ENCODE measurements around the gene SP4.

Gene SP4

DNA sequence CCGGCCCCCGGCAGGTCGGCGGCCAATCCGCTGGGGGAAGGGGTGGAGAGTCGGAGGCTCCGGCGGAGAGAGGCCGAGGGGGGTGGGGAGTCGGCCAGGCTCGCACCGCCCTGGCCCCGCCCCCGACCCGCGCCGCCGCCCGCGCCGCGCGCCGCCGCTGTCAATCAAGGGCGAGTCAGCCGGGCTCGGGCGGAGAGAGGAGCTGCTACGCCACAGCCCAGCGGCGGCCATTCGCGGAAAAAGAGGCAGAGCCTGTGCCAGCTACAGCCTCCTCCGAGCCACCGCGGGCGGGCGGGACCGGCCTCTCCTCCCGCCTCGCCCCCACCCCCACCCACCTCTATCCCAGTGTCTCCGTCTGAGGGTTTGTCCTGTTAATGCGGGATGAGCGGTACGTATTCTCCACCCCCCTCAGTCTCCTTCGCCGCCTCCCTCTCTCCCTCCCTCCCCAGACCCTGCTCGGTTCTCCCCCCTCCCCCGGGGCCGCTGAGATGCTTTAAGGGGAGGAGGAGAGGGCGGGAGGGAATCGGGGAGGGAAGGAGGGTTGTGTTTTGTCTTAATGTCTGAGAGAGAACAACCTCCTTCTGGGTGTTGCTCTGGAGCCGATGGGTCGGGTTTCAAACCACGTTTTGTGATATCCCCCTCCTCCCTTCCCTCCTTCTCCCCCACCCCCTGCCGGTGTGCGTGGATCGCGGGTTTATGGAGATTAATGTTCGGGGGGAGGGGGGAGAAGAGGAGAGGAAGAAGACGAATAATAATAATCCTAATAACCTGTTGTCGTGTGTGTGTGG is at the start of gene SP4:
Gene SP4, plus strand, starts transcription at position 213 of the 788 bp plus-strand sequence. Its CDS starts 169 bp downstream, at position 382.
- Histone ChIP-seq H3K36me3 (ENCODE audit: insufficient read depth, low read depth, low read length) (peaks cover 21% of the 10 kb centered on the region), H3K4me1 (ENCODE audit: insufficient read depth, low read length) (peaks cover 28% of the 10 kb centered on the region), H3K27ac (ENCODE audit: low read length) (peak within 1 kb of the TSS; percentile 100), H3K27me3 (ENCODE audit: insufficient read depth, low read length) (no peaks in the 10 kb centered on the region), H3K9me3 (ENCODE audit: insufficient read depth, low read depth, low read length) (no peaks in the 10 kb centered on the region), H3K9ac (ENCODE audit: low read depth, low read length) (peak within 1 kb of the TSS; percentile 99), H3K4me3 (ENCODE audit: low read length) (peak within 1 kb of the TSS; percentile 95)

DNA sequence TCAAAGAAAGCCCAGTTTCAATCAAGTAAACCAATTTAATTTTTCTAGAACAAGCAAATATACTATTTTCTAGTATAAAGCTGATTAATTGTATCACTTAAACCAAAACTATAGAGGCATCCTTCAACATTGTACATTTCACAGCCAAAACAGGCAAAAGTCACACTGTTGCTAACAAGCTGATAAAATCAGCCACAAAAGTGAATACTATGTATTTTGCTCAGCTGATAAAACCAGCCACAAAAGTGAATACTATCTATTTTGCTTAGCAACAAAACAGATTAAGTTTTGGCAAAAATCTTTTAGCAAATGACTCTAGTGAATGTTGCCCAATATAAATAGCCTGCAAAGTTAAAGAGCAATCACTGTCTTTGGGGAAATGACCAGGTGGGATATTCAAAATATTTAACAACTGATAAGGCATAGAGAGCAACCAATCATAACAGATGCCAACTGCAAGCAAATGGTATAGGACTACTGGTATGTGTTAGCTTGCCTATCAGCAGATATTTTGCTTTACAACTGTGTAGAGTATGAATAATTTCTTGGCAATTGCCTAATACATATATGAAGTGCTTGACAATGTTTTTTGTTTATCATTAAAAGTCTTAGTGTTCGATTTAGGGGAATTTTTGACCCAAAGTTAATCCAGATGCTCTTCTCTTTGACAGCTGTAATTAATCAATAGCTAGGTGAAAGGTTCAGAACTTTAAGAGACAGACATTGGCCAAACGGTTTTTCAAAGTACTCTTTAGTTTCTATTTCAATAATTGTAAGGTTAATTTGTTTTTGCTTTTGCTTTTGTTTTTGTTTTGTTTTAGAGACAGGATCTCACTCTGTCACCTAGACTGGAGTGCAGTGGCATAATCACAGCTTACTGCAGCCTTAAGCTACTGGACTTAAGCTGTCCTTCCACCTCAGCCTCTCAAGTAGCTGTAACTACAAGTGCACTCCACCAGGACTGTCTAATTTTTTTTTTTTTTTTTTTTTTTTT is 44.4 kb upstream of the SP4 start:
- no peak overlapping the region for H3K4me3 ChIP-seq (ENCODE audit: low read length)
- no peaks in the 10 kb centered on the region for H3K36me3 ChIP-seq (ENCODE audit: insufficient read depth, low read depth, low read length)
- H3K27me3 ChIP-seq (ENCODE audit: insufficient read depth, low read length): no peaks in the 10 kb centered on the region
- peaks cover 4% of the 10 kb centered on the region; the same call in 1 of the 2 replicates for H3K4me1 ChIP-seq (ENCODE audit: insufficient read depth, low read length)
- H3K9me3 ChIP-seq (ENCODE audit: insufficient read depth, low read depth, low read length): peaks cover 2% of the 10 kb centered on the region; the same call in 1 of the 2 replicates
- H3K9ac ChIP-seq (ENCODE audit: low read depth, low read length): no peak overlapping the region
- no peak overlapping the region for H3K27ac ChIP-seq (ENCODE audit: low read length)

- Histone ChIP-seq H3K36me3 (ENCODE audit: insufficient read depth, low read depth, low read length) (no peaks in the 10 kb centered on the region), H3K9ac (ENCODE audit: low read depth, low read length) (no peak overlapping the region), H3K4me1 (ENCODE audit: insufficient read depth, low read length) (0 out of 2 replicates have a peak, but pooled peaks cover 1% of the 10 kb centered on the region), H3K4me3 (ENCODE audit: low read length) (no peak overlapping the region), H3K9me3 (ENCODE audit: insufficient read depth, low read depth, low read length) (no peaks in the 10 kb centered on the region), H3K27me3 (ENCODE audit: insufficient read depth, low read length) (no peaks in the 10 kb centered on the region), H3K27ac (ENCODE audit: low read length) (no peak overlapping the region)
Measured at GRCh38 chr7:21393937-21394336, 33.9 kb upstream of the SP4 start.

DNA sequence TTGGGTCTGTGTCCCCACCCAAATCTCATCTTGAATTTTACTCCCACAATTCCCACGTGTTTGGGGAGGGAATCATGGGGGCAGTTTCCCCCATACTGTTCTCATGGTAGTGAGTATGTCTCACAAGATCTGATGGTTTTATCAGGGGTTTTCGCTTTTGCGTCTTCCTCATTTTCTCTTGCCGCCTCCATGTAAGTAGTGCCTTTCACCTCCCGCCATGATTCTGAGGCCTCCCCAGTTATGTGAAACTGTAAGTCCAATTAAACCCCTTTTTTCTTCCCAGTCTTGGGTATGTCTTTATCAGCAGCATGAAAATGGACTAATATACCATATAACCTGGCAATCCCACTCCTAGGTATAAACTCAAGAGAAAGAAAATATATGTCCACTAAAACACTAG is 25.9 kb upstream of the SP4 start:
- no peaks in the 10 kb centered on the region for H3K27me3 ChIP-seq (ENCODE audit: insufficient read depth, low read length)
- H3K9me3 ChIP-seq (ENCODE audit: insufficient read depth, low read depth, low read length): no peaks in the 10 kb centered on the region
- H3K36me3 ChIP-seq (ENCODE audit: insufficient read depth, low read depth, low read length): no peaks in the 10 kb centered on the region
- no peak overlapping the region for H3K27ac ChIP-seq (ENCODE audit: low read length)
- no peak overlapping the region for H3K9ac ChIP-seq (ENCODE audit: low read depth, low read length)
- H3K4me1 ChIP-seq (ENCODE audit: insufficient read depth, low read length): no peaks in the 10 kb centered on the region
- no peak overlapping the region for H3K4me3 ChIP-seq (ENCODE audit: low read length)

DNA sequence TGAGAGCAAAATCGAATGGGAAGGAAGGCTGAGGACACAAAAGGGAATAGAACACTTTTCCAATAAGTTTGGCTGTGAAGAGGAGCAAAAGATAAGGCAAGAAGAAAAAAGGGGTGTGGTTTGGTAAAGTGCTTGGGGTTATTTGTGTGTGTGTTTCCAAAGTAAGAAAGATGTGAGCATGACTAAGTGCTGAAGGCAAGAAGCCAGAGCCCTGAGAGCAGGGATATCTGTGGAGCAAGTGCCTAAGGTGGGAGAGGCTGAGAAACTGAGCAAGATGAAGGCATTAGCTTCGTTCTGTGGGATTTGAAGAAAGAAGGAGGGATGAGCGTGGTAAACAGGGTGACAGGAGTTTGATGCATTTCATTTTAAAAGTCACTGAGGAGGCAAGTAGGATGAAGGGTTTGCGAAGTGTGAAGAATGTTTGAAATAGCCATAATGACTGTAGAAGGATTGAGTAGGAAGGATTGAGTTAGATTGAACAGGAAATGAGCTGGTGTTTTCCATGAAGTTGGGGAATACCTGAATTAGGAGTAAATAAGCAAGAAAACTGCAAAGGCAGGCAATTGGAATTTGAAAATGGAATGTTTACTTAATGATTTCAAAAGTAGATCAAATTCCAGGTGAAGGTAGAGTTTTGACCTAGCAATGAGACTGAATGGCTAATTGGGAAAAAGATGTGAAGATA is 19.9 kb upstream of the SP4 start:
- no peaks in the 10 kb centered on the region; the same call in 1 of the 2 replicates for H3K27me3 ChIP-seq (ENCODE audit: insufficient read depth, low read length)
- no peaks in the 10 kb centered on the region for H3K9me3 ChIP-seq (ENCODE audit: insufficient read depth, low read depth, low read length)
- no peak overlapping the region for H3K4me3 ChIP-seq (ENCODE audit: low read length)
- H3K4me1 ChIP-seq (ENCODE audit: insufficient read depth, low read length): peaks cover 4% of the 10 kb centered on the region; the same call in 1 of the 2 replicates
- no peaks in the 10 kb centered on the region for H3K36me3 ChIP-seq (ENCODE audit: insufficient read depth, low read depth, low read length)
- H3K9ac ChIP-seq (ENCODE audit: low read depth, low read length): no peak overlapping the region
- H3K27ac ChIP-seq (ENCODE audit: low read length): no peak overlapping the region

DNA sequence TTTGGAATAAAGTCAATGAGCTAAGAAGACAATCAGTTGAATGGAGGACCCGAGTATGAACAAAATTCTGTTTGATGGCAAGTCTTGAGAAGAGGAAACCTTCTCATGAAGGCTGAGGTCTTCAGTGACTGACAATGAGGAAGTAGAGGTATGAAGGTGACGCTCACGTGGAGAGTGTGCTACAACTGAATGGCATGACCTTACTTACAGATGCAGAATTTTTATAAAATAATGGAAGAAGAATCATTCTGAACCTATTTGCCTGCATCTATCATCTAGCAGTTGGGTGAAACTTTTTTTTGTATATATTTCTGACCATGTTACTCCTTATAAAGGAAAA is 19.4 kb upstream of the SP4 start:
- no peak overlapping the region for H3K4me3 ChIP-seq (ENCODE audit: low read length)
- no peak overlapping the region for H3K27ac ChIP-seq (ENCODE audit: low read length)
- H3K9me3 ChIP-seq (ENCODE audit: insufficient read depth, low read depth, low read length): no peaks in the 10 kb centered on the region
- no peaks in the 10 kb centered on the region for H3K36me3 ChIP-seq (ENCODE audit: insufficient read depth, low read depth, low read length)
- H3K27me3 ChIP-seq (ENCODE audit: insufficient read depth, low read length): no peaks in the 10 kb centered on the region; the same call in 1 of the 2 replicates
- peaks cover 9% of the 10 kb centered on the region; the same call in 1 of the 2 replicates for H3K4me1 ChIP-seq (ENCODE audit: insufficient read depth, low read length)
- H3K9ac ChIP-seq (ENCODE audit: low read depth, low read length): no peak overlapping the region

- Histone ChIP-seq H3K27me3 (ENCODE audit: insufficient read depth, low read length) (no peaks in the 10 kb centered on the region; the same call in 1 of the 2 replicates), H3K4me3 (ENCODE audit: low read length) (no peak overlapping the region), H3K9ac (ENCODE audit: low read depth, low read length) (no peak overlapping the region), H3K36me3 (ENCODE audit: insufficient read depth, low read depth, low read length) (no peaks in the 10 kb centered on the region), H3K4me1 (ENCODE audit: insufficient read depth, low read length) (peaks cover 11% of the 10 kb centered on the region; the same call in 1 of the 2 replicates), H3K9me3 (ENCODE audit: insufficient read depth, low read depth, low read length) (no peaks in the 10 kb centered on the region), H3K27ac (ENCODE audit: low read length) (no peak overlapping the region)
Measured at GRCh38 chr7:21412410-21412851, 15.5 kb upstream of the SP4 start.

DNA sequence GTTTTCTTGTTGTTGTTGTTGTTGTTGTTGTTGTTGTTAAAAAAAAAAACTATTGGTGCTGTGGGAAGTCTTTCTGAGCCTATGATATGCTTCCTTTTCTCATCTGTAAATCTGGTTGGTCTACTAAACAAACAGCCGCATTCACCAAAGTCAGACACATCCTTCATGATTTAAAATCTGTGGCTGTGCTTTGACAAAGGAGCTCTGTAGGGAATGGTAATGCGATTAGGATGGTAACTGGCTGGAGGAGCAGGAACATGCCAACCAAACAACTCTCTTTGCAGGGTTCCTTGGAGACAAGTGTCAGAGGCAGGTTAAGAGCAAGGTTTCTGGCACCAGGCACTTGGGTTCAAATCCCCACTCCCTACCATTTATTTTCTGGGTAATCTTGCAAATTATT is 14.9 kb upstream of the SP4 start:
- Histone ChIP-seq H3K27me3 (ENCODE audit: insufficient read depth, low read length) (no peaks in the 10 kb centered on the region), H3K9me3 (ENCODE audit: insufficient read depth, low read depth, low read length) (no peaks in the 10 kb centered on the region), H3K4me3 (ENCODE audit: low read length) (no peak overlapping the region), H3K36me3 (ENCODE audit: insufficient read depth, low read depth, low read length) (no peaks in the 10 kb centered on the region), H3K27ac (ENCODE audit: low read length) (no peak overlapping the region), H3K4me1 (ENCODE audit: insufficient read depth, low read length) (peaks cover 11% of the 10 kb centered on the region; the same call in 1 of the 2 replicates), H3K9ac (ENCODE audit: low read depth, low read length) (no peak overlapping the region)

DNA sequence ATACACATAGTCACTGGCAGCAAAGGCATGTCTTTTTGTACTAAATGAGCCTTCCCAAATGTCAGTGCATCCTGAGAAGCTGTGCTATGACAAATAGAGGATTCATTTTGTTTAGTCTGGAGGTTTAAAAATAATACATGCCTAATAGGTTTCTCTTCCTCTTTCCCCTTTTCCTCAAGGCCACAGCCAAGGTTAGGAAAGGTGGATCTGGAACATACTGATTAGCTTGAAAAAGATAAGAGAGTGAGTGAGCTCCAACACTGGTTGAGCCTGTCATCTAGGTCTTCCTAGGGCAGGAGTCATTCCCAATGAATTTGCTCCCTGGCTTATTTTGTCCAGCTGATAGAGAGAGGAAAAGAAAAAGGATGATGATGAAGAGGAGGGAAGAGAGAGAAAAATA is 14.4 kb upstream of the SP4 start:
- Histone ChIP-seq H3K9ac (ENCODE audit: low read depth, low read length) (no peak overlapping the region), H3K4me1 (ENCODE audit: insufficient read depth, low read length) (peaks cover 11% of the 10 kb centered on the region; the same call in 1 of the 2 replicates), H3K27ac (ENCODE audit: low read length) (no peak overlapping the region), H3K9me3 (ENCODE audit: insufficient read depth, low read depth, low read length) (no peaks in the 10 kb centered on the region), H3K4me3 (ENCODE audit: low read length) (no peak overlapping the region), H3K27me3 (ENCODE audit: insufficient read depth, low read length) (no peaks in the 10 kb centered on the region), H3K36me3 (ENCODE audit: insufficient read depth, low read depth, low read length) (no peaks in the 10 kb centered on the region)

- Histone ChIP-seq H3K4me1 (ENCODE audit: insufficient read depth, low read length) (peaks cover 11% of the 10 kb centered on the region; the same call in 1 of the 2 replicates), H3K9ac (ENCODE audit: low read depth, low read length) (no peak overlapping the region), H3K9me3 (ENCODE audit: insufficient read depth, low read depth, low read length) (no peaks in the 10 kb centered on the region), H3K27me3 (ENCODE audit: insufficient read depth, low read length) (no peaks in the 10 kb centered on the region), H3K27ac (ENCODE audit: low read length) (no peak overlapping the region), H3K4me3 (ENCODE audit: low read length) (no peak overlapping the region), H3K36me3 (ENCODE audit: insufficient read depth, low read depth, low read length) (no peaks in the 10 kb centered on the region)
Measured at GRCh38 chr7:21414795-21415393, 13.0 kb upstream of the SP4 start.

DNA sequence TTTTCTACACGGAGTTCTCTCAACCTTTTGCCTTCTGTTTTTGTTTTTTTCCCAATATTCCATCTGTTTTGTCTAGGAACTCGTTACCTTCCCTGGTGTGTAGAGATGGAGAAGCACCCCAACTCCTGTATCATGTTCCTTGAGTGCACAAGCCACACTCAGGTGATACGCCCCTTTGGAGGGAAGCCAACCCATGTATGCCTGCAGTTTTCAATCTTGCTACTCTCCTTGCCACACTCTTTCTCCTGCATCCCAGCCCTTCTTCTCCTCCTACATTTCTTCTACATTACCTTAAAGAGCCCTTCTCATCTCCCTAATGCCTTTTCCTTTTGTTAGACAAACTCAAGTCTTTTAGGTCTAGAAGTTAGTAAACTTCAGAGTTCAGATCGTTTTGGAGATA is 10.2 kb upstream of the SP4 start:
- Histone ChIP-seq H3K27me3 (ENCODE audit: insufficient read depth, low read length) (no peaks in the 10 kb centered on the region), H3K4me3 (ENCODE audit: low read length) (no peak overlapping the region), H3K36me3 (ENCODE audit: insufficient read depth, low read depth, low read length) (no peaks in the 10 kb centered on the region), H3K9me3 (ENCODE audit: insufficient read depth, low read depth, low read length) (no peaks in the 10 kb centered on the region), H3K9ac (ENCODE audit: low read depth, low read length) (no peak overlapping the region), H3K4me1 (ENCODE audit: insufficient read depth, low read length) (peaks cover 10% of the 10 kb centered on the region; the same call in 1 of the 2 replicates), H3K27ac (ENCODE audit: low read length) (no peak overlapping the region)
